ENCODE results near the gene TSHZ2.

Gene TSHZ2

GRCh38 chr20:53175135-53175780, 203.1 kb downstream of the TSHZ2 start:
- DNase-seq = no peak

DNA sequence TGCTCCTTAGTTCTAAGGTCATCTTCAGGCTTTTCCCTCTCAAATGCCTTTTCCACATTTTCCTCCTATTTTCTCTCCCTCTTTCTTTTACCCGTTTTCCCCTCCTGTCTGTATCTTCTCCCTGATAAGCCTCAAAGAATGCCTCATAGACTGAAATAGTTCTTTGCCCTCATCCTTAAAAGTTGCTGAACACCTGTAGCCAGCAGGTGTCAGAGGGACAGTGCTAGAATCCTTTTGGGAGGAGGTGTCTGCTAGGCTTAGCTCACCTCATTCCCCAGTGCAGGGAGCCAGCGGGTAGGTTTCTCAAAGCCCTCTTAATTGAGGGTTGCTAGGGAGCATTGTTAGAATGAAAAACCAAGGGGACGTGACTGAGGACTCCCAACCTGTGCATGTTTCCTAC, 204.0 kb downstream of the TSHZ2 start:
- no peak for DNase-seq

- no peak for DNase-seq
Measured at GRCh38 chr20:53177687-53178086, 205.5 kb downstream of the TSHZ2 start.

GRCh38 chr20:53179749-53180148, 207.6 kb downstream of the TSHZ2 start:
- no peak for DNase-seq

DNA sequence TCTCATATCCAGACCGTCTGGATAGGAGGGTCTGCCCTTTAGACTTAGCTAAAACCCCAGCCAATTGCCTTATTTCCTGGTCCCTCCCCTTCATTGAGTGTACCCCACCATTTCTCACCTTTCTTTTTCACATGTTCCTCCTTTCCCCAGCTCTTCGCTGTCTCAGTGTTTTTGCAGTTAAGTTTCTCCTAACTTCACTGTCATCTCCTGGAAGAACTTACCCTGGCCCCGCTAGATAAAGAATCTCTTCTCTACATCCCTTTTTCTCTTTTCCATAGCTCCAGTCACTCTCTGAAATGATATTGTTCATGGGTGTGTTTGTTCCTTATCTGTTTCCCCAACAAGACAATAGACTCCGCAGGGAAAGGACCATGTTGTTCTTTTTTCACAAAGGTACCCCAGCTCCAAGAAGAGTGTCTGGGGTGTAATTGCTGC, 208.8 kb downstream of the TSHZ2 start:
- no peak for DNase-seq

- no peak for DNase-seq
Measured at GRCh38 chr20:53181866-53182376, 209.8 kb downstream of the TSHZ2 start.

- no peak for DNase-seq
Measured at GRCh38 chr20:53183181-53183580, 211.0 kb downstream of the TSHZ2 start.

DNA sequence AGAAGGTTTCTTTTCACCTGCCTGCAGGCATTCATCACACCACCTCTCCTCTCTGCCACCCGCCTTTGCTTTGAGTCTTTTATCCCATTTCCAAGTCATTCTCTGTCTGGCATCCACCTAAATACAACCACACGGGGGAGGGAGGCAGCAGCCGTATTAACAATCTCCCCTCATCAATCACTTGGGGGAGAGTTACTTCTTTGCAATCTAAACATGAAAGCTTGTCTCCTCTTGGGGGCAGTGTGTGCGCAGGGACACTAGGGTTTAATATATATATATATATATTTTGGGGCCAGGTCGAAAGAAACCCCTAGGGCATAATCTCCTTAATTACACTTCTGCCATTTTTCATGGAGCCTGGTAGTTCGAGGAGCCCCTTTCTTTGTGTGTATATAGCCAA, 214.5 kb downstream of the TSHZ2 start:
- no peak for DNase-seq

- no peak for DNase-seq
Measured at GRCh38 chr20:53187392-53188068, 215.4 kb downstream of the TSHZ2 start.

DNA sequence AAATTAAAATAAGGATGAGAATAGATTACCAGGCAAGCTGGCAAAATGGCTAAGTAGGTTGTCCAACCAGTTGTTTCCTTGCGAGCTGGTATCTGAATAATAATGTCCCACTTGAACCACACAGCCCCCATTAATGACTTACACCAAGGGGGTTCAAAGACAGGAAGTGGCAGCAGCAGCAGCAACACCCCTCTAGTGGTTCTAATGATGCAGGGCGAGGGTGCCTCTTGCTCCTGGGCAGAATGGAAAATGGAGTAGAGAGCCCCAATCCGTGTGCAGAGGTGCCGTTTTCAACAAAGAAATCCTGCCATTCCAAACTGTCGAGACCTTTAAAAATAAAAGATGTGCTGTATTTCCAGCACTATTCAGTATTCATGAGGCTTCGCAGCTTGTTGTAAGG, 218.1 kb downstream of the TSHZ2 start:
- DNase-seq = no peak

DNA sequence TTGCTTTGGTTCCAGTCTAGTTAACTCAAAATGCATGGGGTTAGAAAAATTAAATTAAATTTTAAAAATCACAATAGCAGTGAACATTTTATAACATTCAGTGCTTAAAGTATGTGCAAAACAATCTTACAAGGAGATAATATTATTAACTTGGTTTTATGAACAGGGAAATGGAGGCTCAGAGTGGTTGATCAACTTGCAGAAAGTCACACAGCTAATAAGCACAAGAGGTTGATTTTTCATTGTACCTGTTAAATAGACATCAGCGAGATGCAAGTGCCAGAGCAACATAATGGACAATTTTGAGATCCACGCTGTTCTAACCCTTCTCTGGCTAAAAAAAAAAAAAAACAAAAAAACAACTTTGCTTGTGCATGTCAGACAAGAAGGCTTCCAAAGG, 219.8 kb downstream of the TSHZ2 start:
- DNase-seq = no peak

GRCh38 chr20:53194306-53195290, 222.4 kb downstream of the TSHZ2 start:
- DNase-seq = no peak

DNA sequence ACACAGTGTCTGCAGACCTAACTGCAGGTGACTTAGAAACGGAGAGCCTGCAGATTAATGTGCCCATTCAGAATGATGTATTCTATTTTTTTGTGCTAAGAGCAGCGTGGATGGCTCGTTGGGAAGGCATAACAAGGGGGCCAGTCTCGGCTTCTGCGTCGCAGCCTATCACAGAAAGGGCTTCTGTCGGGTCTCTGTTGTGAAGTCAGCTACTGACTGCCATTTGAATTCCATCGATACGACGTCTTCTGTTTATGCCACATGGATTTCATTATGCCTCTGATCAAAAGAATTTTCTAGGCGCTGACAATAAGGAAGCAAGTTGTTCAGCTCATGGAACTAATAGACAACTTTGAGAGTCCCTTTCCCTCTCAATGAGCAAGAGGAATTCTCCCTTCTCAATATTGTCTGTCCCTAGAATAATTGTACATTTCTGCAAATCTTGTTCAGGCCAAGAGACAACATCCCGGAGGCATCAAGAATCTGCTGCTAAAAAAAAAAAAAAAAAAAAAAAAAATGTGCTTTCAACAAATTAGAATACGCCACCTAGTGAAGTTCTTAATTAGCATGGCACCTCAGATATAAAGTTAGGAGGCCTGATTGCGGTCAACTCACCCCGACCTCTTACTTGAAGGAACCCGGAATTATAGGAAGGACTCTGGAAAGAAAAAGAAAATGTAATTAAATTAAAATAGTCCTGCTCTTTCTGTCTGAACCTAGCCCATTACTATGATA, 223.9 kb downstream of the TSHZ2 start:
- DNase-seq = no peak

- no peak for DNase-seq
Measured at GRCh38 chr20:53201588-53201987, 229.4 kb downstream of the TSHZ2 start.

DNA sequence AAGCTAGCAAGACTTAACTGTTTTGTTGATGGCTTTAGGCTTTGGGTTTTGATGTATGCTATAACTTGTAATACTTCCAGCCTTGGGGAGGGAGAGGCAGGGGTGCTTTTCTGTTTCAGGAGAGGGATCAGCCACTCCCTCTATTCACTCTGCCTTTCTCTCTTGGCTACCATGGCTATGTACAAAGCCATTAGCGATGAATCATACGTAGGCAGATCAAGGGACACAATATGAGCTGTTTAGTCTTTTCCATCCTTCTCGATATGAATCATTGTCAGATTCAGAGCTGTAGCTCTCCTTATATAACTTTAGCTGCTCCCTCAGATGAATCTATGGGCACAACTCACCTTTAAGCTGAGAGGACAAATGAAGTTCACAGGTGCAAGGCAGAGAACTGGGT, 230.6 kb downstream of the TSHZ2 start:
- no peak for DNase-seq

- DNase-seq = no peak
Measured at GRCh38 chr20:53205046-53205445, 232.9 kb downstream of the TSHZ2 start.

DNA sequence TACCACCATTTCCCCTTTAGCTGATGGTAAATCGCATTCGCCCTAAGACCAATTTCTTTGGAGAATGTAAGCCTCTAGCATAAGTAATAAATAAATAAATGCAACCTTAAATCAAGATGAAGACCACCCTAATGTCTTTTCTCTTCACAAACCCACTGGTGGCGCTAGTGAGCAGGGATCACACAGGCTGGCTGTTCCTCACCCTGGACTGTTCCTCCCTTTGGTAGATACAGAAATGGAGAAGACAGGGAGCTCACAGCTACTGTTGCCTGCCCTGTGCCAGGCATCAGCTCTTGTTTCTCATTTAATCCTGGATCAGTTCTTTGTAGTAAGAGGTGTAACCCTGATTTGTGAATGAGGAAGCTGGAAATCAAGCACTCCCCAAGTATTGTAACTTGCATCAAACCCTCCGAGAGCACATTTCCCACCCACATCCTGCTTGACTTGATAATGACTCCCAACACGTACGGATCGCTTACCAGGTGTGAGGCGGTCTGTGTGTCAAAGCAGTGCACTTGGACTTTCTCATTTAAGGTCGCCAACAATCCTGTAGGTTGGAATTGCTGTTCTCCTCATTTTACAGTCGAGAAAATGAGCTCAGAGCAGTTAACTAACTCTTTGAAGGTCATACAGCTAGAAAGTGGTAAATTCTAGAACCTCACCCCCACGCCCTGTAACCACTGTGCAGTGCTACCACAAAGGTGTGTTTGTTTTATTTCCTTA, 236.1 kb downstream of the TSHZ2 start:
- no peak for DNase-seq

- DNase-seq = no peak
Measured at GRCh38 chr20:53210041-53210440, 237.9 kb downstream of the TSHZ2 start.

DNA sequence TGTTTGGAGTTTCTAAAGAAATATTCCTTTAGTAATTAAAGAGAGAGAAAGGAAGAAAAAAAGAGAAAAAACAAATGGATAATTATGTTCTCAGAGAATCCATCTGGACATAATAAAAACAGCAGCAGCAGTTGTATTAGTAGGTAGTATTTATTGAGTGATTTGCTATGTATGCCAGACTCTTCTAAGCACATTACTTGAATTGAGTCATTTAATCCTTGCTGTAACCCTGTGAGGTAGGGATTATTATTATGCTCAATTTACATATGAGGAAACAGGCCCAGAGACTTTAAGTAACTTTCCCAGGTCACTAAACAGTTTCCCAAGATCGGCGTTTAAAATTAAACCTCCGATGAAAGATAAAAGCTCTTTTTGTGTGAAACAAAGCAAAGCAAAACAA, 238.8 kb downstream of the TSHZ2 start:
- DNase-seq = no peak

DNA sequence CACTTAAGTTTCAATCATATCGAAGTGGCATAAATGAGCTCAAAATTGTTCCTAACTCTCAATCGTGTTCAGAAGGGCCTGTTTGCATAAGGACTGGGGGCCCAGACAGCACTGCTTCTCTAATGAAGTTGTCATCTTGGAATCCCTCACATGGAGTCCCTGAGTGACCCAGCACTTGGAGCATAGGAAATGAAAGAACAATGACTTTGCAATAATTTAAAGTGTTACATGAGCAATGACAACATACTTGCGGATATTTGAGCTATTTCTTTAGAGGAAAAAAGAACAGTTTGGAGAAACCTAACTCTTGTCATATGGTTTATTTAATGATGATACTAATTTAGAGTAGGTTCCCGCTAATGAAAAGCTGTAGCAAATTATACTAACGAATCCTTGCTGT, 239.9 kb downstream of the TSHZ2 start:
- no peak for DNase-seq

- DNase-seq = no peak
Measured at GRCh38 chr20:53214392-53214791, 242.2 kb downstream of the TSHZ2 start.

GRCh38 chr20:53215166-53215565, 243.0 kb downstream of the TSHZ2 start:
- DNase-seq = no peak

All from activated effector memory CD4-positive, alpha-beta T cell treated with anti-CD3 and anti-CD28 coated beads, Interleukin-2, amount 50 U/mL, for 16 hours (primary cell).